Inflammatory macrophage (primary cell): ENCODE measurements around the gene SOSTDC1.
A peak's percentile ranks its signal among the peaks of the same experiment; 100 is the strongest.
"Not testable (repeated sequence)": the region's sequence is repeated elsewhere in the genome, so short reads cannot be mapped to it uniquely, and the experiment has no call there.

Experiments used
- DNase-seq, 2 donors: peaks; one replicate each; pipeline ENCODE4 v3.0.0-alpha.2; 2020 to 2022

Gene SOSTDC1

DNA sequence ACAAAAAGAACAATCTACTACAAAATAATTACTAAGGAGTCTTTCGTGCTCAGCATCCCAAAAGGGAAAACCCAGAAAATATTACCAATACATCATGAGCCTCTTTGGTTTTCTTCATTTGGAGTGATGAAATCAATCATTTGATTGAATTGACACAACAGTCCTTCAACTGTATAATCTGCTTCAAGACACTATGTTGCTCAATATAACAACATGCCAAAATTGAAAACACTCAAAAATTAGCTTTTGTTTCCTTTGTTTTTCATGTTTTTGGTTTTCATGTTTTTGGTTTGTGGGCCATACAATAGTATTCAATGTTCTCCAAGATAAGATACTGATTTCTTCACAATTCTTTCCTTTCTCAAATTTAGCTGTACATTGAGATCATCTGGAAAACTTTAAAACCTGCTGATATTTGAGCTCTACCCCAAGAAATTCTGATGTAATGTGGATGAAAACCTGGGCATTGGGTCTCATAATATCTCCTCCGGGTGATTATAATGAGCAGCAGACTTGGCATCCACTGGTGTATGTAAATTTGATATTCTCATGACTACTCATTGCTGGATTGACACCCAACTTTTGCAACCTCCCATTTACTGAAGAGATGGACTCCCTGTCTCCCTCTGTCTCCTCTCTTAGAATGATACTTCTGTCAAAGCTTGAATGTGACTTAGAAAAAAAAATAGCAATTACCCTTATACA lies 4.6 kb downstream of the SOSTDC1 start:
- DNase-seq: no peak

DNA sequence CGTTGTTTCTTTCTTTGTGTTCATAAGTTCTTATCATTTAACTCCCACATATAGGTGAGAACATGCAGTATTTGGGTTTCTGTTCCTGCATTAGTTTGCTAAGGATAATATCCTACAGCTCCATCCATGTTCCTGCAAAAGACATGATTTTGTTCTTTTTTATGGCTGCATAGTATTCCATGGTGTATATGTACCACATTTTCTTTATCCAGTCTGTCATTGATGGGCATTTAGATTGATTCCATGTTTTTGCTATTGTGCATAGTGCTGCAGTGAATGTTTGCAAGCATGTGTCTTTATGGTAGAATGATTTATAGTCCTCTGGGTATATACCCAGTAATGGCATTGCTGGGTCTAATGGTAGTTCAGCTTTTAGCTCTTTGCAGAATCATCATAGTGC lies 9.2 kb downstream of the SOSTDC1 start:
- DNase-seq: not testable (repeated sequence)

DNA sequence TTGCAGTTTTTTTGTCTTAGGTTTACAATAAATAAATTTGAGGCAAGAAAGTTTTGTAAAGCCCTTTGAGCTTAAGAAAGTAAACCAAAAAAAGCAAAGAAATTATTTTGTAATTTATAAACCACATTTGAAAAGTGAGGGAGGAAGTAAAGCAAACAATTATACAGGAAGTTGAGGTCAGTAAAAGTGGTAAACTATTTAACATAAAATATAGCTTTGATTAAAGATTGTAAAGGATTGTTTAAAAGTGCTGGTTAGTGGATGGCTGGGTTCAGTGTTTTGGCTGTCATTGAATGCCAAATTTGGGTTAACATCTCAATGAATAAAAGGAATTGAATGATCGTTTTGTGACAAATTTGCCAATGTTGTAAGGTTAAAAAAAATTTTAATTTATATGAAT lies 9.9 kb downstream of the SOSTDC1 start:
- peak in 1 of 2 donors; percentile 27 for DNase-seq

DNA sequence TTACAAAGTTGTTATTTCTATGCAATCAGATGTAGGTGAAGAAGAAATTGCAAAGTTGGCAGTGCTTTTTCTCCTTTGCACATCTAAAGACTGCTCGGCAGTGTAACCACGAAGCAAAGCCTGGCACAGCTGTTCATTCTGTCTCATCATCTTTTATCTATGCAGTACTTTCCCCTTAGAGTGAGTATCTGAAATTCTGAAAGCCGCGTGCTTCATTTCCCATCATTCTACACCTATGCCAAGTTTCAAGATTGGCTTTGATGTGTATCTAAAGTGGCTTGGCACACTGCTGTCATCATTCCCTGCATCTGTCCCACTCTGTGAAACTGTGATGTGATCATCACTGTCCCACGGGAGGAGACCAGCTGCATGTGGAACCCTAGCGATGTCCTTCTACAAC lies 15.2 kb downstream of the SOSTDC1 start:
- DNase-seq: no peak

DNA sequence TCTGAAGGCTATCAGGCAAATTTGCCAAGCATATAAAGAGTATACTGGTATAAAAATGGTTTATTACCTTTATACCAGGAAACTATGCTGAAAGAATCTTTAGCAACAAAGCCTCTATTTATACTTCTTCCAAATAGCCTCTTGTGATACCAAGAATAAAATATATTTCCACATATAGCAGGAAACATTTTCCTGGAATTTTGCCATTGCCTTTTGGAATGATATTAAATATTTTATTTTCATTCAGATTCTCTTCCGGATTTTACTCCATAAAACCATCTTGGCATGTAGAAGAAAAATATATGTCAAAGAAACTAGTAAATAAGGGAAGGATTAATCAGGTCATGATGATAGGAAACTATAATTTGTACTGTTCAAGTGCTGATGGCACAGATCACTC lies 17.7 kb downstream of the SOSTDC1 start:
- DNase-seq: no peak

DNA sequence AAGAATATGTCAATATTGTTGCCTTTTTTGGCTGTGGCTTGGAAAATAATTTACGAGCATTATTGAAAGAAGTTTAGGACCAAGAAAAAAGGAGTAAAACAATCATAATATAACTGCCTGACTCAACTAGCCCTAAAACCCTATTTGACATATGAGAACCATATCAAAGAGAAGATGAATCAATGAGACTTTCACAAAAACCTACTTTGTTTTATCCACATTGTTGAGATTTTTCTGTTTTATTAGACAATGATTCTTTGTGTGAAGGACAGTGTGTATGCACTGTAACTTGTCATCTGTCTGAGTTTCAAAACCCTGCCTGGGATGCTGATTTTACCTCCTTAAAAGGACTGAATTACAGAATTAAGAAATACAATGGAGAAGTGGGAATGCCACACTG lies 19.0 kb downstream of the SOSTDC1 start:
- DNase-seq: no peak

DNA sequence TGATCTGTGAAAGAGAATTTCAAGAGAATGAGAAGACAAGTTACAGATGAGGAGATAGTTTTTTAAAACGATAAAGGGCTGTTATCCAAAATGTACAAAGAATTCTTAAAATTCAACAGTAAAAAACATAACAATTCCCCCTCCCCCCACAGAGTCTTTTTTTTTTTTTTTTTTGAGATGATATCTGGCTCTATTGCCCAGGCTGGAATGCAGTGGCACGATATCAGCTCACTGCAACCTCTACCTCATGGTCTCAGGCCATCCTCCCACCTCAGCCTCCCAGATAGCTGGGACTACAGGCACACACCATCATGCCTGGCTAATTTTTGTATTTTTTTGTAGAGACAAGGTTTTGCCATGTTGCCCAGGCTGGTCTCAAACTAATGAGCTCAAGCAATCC lies 21.7 kb downstream of the SOSTDC1 start:
- not testable (repeated sequence) for DNase-seq

DNA sequence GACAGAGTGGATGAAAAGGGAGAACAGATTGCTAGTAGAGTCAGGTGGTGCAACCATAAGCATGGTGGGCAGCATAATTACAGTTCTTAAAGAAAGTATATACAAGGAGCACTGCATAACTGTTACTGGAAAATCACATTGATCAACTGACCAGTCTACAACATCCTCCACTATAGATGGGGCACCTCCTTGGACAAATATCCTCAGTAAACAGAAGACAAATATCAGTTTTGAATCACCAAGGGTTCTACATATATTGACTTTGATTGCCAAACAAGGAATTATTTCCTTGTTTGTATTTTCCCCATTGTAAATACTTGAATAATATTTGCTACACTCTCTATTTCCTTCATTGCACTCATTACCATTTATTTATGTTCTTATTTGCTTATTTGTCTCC lies 26.6 kb downstream of the SOSTDC1 start:
- no peak for DNase-seq

DNA sequence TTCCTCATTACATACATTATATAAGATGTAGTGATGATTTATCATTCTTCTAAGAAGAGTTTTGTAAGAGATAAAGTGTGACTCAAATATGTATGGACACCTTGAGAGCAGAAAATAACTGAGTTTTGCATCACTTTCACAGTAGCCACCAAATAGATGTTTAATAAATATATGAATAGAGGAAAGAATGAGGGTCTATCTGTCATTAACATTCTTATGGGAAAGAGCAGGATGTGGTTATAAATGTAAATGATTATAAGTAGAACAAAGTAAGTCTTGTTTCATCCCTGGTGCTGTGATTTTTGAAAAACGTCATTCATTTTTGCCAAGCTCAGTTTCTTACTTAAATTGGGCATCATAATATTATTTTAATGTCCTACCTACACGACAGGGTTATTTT lies 29.2 kb downstream of the SOSTDC1 start:
- no peak for DNase-seq

DNA sequence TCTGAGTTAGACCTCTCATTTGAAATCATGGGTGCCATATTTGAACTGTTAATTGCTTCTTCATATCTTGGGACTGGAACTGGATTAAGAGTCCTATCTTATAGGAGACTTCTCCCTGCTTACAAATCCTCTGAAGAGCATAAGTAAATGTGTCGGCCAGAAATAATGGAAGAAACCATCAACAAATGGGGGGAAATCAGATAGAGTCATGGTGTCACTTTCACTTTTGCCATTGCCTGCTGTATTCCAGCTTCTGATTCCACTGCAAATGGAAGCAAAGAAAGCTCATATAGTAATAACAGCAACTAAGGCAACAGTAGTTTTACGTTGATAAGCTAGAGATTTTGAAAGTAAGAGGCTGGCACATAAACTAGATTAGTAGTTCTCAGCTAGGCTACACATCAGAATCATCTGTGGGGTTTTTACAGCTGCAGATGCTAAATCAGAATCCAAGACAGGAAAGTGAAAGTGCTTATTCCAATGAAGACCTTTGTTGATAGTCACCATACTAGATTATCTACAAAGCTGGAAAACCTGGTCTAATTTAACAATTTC lies 31.9 kb downstream of the SOSTDC1 start:
- DNase-seq: no peak

DNA sequence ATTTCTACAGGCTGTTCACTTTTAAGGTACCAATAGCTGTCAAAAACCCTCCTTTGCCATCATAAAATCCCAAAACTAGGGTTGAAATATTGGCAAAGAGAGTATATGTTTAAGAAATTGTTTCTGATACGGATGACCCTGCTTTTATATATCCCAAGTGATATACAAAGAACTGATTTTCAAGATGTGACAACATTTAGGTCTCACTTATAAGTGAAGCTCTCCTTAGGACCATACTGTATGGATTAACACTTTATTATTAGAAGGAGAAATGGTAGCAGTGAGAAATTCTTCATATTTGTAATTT lies 33.2 kb downstream of the SOSTDC1 start:
- no peak for DNase-seq

DNA sequence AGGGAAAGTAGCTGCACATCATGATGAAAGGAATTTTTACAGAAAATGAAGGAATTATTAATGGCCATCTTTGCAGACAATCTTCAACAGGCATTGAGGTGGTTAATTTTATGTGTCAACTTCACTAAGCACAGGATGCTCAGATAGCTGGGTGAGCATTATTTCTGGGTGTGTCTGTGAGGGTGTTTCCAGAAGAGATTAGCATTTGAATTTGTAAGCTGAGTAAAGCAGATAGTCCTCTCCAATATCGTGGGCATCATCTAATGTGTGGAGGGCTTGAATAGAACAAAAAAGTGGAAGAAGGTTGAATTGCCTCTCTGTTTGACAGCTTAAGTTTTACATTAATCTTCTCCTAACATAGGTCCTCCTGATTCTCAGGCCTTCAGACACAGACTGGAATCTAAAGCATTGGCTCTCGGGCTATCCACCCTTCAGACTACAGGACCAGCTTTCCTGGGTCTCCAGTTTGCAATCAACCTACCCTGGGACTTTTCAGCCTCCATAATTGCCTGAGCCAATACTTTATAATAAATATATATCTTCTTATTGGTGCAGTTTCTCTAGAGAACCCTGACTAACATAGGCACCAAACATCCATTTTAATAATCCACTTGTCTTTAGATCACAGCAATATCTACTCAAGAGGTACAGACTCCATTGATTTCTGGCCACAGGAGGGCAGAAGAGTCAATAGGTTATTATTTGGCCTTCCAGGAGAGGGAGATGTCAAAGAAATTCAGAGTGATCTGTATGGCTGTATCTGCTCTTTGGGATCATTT lies 33.7 kb downstream of the SOSTDC1 start:
- DNase-seq: peak in 1 of 2 donors; percentile 21

DNA sequence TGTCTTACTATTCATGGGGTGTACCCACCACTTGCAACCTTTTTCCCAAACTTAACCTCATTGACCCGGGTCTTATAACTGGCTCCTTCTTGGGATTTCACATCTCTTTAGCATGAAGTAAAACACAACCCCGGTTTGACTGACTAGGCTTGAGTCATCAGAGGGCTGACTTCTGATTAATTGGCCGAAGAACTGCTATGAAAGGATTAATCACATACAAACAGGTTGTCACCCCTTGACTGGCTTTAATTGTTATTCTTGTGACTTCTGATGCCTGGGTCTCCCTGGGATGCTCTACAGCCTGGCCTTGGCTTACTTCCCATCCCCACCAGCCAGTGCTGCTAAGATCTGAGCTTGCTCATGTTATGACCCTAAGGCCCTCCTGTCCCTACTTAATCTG lies 35.4 kb downstream of the SOSTDC1 start:
- DNase-seq: no peak

DNA sequence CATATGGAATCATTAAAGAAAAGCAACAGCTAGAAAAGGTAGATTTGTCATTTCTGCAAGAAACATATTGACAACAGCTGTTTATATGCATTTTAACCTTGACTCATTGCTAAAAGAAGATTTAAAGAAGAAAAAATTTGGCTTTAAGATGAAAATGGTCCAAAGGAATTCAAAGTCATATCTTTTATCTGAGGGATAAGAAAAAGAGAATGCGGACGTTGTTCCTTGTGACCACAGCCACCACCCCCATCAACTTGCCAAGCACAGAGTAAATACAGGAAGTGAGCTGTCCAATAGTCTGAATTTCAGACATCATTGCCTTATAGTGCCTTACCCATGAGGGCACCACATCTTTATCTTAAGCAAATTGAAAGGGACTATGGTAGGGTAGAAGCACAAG lies 36.9 kb downstream of the SOSTDC1 start:
- peak; percentile 30 to 48 for DNase-seq

DNA sequence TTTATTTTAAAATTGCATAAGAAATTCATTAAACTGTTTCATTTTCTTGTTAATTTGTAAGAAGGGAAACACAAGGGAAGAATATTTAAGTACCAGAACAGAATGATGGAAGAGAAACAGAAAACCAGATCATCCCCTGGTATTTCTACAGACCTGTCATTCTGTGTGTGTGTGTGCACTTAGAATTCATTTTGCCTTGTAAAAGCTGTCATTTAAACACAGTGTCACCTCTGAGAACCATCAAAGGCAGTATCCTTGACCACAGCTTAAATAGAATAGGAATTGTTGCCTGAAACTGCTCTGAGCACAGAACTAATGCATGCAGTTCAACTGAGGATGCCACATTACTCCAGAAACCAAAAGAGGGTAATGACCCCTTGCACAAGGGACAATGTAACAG lies 37.4 kb downstream of the SOSTDC1 start:
- no peak for DNase-seq

DNA sequence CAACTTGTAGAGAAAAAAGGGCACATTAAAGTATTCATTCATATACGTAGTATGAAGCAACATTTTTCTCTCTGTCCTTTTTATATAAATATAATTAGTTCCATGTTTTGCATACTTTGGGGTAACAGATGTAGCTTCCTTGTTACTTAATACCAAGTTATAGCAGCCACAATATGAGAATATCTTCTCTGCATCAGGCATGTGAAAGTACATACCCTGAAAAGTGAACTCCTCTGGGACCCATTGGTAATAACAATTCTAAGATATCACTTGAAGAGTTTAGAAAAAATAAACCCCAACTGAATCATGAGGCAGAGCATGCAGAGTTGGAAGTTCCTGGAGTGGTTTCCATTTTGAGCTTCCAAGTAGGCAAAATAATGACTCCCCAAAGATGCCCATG lies 41.8 kb downstream of the SOSTDC1 start:
- no peak for DNase-seq

DNA sequence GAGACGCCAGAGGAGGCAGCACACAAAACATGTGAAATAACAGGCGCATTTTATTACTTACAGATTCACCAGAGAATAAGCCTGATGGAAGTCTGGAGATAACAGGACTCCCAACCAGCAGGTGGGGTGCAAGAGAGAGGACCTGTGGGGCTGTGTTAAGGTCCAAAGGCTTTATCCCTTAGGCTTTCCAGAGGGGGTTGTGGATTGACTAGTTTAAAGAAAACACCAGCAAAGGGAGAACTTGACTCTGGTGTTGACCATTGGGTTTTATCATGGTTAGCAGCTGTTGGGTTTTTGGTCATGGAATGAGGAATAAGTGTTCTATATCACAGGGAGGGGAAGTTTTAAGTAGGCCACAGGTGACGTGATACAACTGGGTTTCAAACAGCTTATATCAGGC lies 42.6 kb downstream of the SOSTDC1 start:
- DNase-seq: no peak

DNA sequence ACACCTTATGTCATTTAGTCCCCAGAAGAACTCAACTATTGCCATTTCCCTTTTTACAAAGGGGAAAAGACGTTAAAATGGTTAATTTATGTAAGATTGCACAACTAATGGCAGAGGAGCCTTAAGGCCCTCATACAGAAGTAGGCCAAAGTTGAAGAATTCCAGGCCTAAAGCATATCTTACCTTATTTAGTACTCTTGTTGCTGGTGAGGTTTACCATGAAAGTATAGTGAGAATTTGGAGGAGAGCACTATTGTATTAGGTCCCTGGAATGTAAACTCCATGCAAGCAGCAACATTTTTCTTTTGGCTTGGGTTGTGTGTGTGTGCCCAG lies 43.5 kb downstream of the SOSTDC1 start:
- no peak for DNase-seq

DNA sequence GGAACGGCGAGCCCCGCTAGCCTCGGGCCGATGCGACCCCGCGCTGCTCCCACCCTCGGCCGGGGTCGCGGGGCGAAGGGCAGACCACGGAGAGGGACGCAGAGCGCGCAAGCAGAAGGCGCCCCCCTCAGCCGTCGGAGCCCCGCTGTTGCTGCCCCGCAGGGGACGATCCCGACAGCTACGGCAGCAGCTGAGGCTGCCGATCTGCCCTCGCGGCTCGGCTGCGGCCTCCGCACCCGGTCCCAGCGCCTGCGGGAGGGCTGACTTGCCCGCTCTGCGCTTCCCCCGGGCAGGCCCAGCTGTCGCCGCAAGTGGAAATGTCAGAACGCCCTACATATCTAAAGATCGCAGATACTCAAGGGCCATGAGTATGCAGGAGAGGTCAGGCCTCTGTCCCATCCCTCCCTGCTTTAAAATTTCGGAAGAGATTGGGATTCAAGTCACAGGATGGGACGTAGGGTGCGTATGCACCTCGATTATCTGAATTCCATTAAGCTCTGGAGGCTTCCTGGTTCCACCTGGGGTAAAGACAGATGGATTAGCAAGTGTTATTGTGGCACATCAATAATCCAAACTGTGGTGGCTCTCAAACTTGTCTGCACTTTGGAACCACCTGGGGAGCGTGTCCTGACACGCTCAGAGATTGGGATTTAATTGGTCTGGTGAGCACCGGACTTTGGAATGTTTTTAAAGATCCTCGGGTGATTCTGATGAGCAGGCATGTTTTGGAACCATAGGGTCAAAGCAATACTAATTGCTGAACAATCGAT lies 44.0 kb downstream of the SOSTDC1 start, which contains the start of gene CRPPA:
CRPPA (minus strand) TSS at position 206 of the 770 bp plus-strand sequence. CDS start 216 bp downstream, outside the sequence.
- DNase-seq: peak in 1 of 2 donors; percentile 27

DNA sequence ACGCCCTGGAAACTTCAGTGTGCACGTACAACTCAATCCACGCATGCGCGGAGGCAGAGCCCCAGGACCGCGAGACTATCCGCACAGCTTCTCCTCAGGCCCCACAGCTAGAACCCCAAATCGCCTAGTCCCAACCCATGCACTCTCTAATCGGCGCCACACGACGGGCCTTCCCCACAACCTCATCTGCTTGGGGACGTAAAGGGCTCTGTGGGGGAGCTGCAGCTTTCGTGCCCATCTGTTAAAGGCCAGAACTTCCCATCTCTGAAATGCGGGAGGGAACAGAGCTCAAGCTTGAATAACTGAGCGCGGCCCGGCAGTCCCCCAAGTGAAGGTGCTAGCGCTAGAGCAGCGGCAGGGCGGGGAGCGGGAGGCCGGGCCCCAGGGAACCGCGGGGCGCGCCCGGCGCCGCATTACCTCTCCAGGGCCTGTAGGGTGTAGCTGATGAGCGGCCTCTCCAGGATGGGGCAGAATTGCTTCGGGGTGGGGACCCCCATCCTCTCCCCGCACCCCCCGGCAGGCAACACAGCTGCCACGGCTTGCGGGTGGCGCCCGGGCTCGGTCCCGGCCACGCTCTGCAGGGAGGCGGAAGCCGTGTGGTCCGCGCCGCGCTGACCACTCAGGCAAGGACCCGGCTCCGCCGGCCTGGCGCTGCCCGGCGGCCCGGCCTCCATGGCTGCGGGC lies 44.7 kb downstream of the SOSTDC1 start:
- peak; percentile 72 to 85 for DNase-seq

DNA sequence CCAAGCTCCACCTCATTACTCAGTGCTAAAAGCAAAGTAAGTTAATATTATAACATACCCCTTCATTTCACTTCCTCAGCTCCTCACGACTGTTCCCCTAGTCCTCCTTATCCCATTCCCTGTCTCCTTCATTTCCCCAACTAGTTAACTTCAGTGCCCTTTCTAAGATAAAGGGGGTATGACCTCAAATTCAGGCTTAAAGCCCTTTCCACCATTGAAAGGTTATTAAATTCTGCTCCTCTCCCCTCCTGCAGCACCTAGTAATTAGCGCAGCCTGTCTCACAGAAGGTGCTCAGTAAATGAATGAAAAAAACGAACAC lies 45.2 kb downstream of the SOSTDC1 start:
- DNase-seq: no peak

DNA sequence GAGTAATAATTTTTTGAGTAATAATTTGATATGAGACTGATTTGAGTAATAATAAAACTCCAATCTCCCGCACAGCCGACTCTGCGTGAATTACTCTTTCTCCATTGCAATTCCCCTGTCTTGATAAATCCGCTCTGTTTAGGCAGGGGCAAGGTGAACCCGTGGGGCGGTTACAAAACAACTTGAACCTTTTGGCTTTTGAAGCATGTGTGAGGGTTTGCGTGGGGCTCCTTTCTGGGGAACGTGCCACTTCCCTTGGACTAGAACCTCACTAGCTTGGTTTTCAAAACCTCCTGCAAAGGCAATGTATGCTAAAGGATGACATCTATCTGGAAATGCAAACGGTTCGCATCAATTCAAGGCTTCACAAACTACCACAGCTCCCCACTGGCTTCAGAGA lies 45.7 kb downstream of the SOSTDC1 start:
- no peak for DNase-seq

DNA sequence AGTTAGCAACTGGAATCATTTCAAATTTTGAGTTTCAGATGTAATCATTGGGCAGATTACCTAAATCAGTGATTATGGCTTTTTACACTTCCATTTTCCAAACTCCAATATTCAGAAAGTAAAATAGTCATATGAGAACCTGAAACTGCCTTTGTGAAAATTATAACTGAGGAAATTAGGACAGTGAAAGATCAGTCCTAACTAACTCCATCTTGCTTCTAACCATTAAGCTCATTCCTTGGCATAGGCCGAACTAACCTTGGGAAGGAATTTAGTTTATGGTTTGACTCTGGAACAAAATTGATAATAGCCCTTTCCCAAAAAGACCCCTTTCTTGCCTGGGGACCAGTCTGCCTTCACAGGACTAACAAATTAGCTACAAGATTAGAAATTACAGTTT lies 46.4 kb downstream of the SOSTDC1 start:
- DNase-seq: no peak
